Esophagus muscularis mucosa (tissue), 4 donors: ENCODE results near the gene WDR82. TPM values are rescaled to one million over a fixed set of nuclear protein-coding genes. Genes with fewer than 3 reads are reported as not detected.

Experiments used
- DNase-seq: peaks from one replicate; pipeline ENCODE4 v3.0.0-alpha.2; 2017; ENCODE audit errors: extremely low spot score
- H3K27ac ChIP-seq, 4 donors: fragments of 200-600 bp; sonication (generic); replicated peaks in 1 of 4; 1 replicate in 3 of 4; 2 replicates in 1 of 4; pipeline ENCODE4 v1.5.1; 2016 to 2019; ENCODE audit warnings: mild to moderate bottlenecking in 1 of 4
- H3K27me3 ChIP-seq, 4 donors: fragments of 200-600 bp; sonication (generic); one replicate each; pipeline versions ENCODE4 v1.5.1 to v1.6.0; 2016 to 2019
- H3K36me3 ChIP-seq, 4 donors: fragments of 200-600 bp; sonication (generic); one replicate each; pipeline ENCODE4 v1.5.1; 2016 to 2019
- H3K4me1 ChIP-seq, 4 donors: fragments of 200-600 bp; sonication (generic); one replicate each; pipeline ENCODE4 v1.5.1; 2016 to 2019
- H3K4me3 ChIP-seq, 4 donors: fragments of 200-600 bp; sonication (generic); 1 replicate in 2 of 4; 2 replicates in 2 of 4; pipeline ENCODE4 v1.5.1; 2016 to 2019; ENCODE audit warnings: mild to moderate bottlenecking in 4 of 4, moderate library complexity in 1 of 4
- H3K9me3 ChIP-seq, 4 donors: fragments of 200-600 bp; sonication (generic); 1 replicate in 3 of 4; 2 replicates in 1 of 4; pipeline ENCODE4 v1.5.1; 2016 to 2019
- CTCF ChIP-seq, 3 experiments: fragments of 200-600 bp in 2 of 3; fragments of 450-650 bp in 1 of 3; sonication (generic) in 2 of 3; IDR thresholded peaks; one replicate each; pipeline ENCODE4 v1.5.1; 2017 to 2019; ENCODE audit warnings: antibody characterized with exemption in 3 of 3, mild to moderate bottlenecking in 2 of 3, moderate library complexity in 1 of 3
- EP300 ChIP-seq: sonication (generic); formaldehyde crosslinking; IDR thresholded peaks from one replicate; pipeline ENCODE4 v1.6.1; 2017; ENCODE audit warnings: antibody characterized with exemption
- POLR2A ChIP-seq: fragments of 450-650 bp; IDR thresholded peaks from one replicate; pipeline ENCODE4 v1.6.1; 2017; ENCODE audit warnings: antibody characterized with exemption, moderate library complexity, mild to moderate bottlenecking, low read depth
- POLR2AphosphoS5 ChIP-seq, 2 donors: sonication (generic); formaldehyde crosslinking; IDR thresholded peaks; one replicate each; pipeline ENCODE4 v1.6.1; 2017; ENCODE audit warnings: antibody characterized with exemption in 2 of 2
- WGBS: methylation state at CpG from one replicate; pipeline ENCODE4 v1.1.5; 2018; 5-methylcytosine and 5-hydroxymethylcytosine counted together
- intact Hi-C: fragments of 100-400 bp; cut with DNase I; formaldehyde crosslinking; loops from one replicate; pipeline ENCODE4 v1.15.1; 2023
- small RNA-seq, 3 donors: library from RNA; depleted of rRNA; stranded (forward); fragments of <200 nt; gene quantifications; one replicate each; pipeline ENCODE3, GENCODE V24; 2016
- total RNA-seq, 4 donors: library from RNA; depleted of rRNA; stranded (reverse); fragments of >200 nt; gene quantifications; one replicate each; pipeline versions ENCODE4 v1.1.0 to v1.2.1, GENCODE V29; 2016

Gene WDR82
- total RNA-seq, 4 donors from 2014 or later: 62.6 to 101 (median 80.9) TPM

- H3K27ac ChIP-seq: no peak overlapping the region
- H3K36me3 ChIP-seq: peaks cover 82 to 100% (median 96%) of the 10 kb centered on the region in 4 donors
- intact Hi-C loops: no loop called here
- 84% methylated on average over 6 of the region's 6 CpGs for WGBS
- no peaks in the 10 kb centered on the region for H3K27me3 ChIP-seq
- no peaks in the 10 kb centered on the region for H3K9me3 ChIP-seq
- H3K4me3 ChIP-seq: no peak overlapping the region
- DNase-seq: no peak
- TF ChIP-seq POLR2A (no peak), EP300 (no peak), POLR2AphosphoS5 (IDR thresholded peaks at IDR 0.05) (no peak), CTCF (IDR thresholded peaks at IDR 0.05) (no peak)
- peaks cover 13 to 18% (median 15%) of the 10 kb centered on the region in 4 donors for H3K4me1 ChIP-seq
Observed at GRCh38 chr3:52205727-52206372, 72.6 kb downstream of the WDR82 start.

Small RNA genes within 50 kb of the gene (small RNA-seq; reads per million reads assigned to genes)
- gene MIR135A1 (0 reads per million in 3 donors), gene MIRLET7G (1,217 to 2,006 (median 1,736) reads per million in 3 donors)

Other genes with a start within 250 kb of the WDR82 start
- gene DUSP7, start 222.1 kb downstream of the WDR82 start, total RNA-seq: 10 to 100 TPM in 3 of 4 donors, 1 to 10 TPM in 1; 10.0 to 23.5 (median 15.9) TPM
- gene POC1A, start 124.2 kb downstream of the WDR82 start, total RNA-seq: 1 to 10 TPM in 3 of 4 donors, under 1 TPM in 1; 0.71 to 2.1 (median 1.2) TPM
- 10 to 100 TPM; 31.1 to 50.5 (median 38.9) TPM for gene ALAS1, start 80.5 kb downstream of the WDR82 start, total RNA-seq
- under 1 TPM in 3 of 4 donors, not detected in 1; 0.13 to 0.69 (median 0.17) TPM for gene TLR9, start 53.0 kb downstream of the WDR82 start, total RNA-seq
- gene TWF2, start 39.5 kb downstream of the WDR82 start, total RNA-seq: 10 to 100 TPM; 66.4 to 89.5 (median 79.9) TPM
- 10 to 100 TPM; 24.1 to 35.7 (median 32.4) TPM for gene PPM1M, start 32.9 kb downstream of the WDR82 start, total RNA-seq
- 1 to 10 TPM; 4.1 to 5.3 (median 4.8) TPM for gene GLYCTK, start 9.2 kb upstream of the WDR82 start, total RNA-seq
- gene DNAH1, start 37.7 kb upstream of the WDR82 start, total RNA-seq: 1 to 10 TPM; 3.4 to 5.4 (median 3.6) TPM
- gene BAP1, start 131.4 kb upstream of the WDR82 start, total RNA-seq: 10 to 100 TPM; 51.5 to 82.9 (median 72.7) TPM
- gene PHF7, start 132.0 kb upstream of the WDR82 start, total RNA-seq: 10 to 100 TPM in 1 of 4 donors, 1 to 10 TPM in 3; 7.0 to 22.0 (median 8.2) TPM
- gene SEMA3G, start 166.5 kb upstream of the WDR82 start, total RNA-seq: 10 to 100 TPM in 3 of 4 donors, 1 to 10 TPM in 1; 7.1 to 39.2 (median 22.2) TPM
- gene TNNC1, start 175.4 kb upstream of the WDR82 start, total RNA-seq: 1 to 10 TPM in 3 of 4 donors, not detected in 1; 1.2 to 7.1 (median 4.0) TPM
- 100 to 1,000 TPM in 2 of 4 donors, 10 to 100 TPM in 2; 71.9 to 110 (median 88.0) TPM for gene NISCH, start 177.0 kb upstream of the WDR82 start, total RNA-seq
- 100 to 1,000 TPM; 101 to 127 (median 118) TPM for gene STAB1, start 216.7 kb upstream of the WDR82 start, total RNA-seq